ENCODE data around the gene CHST15.
A peak's percentile ranks its signal among the peaks of the same experiment; 100 is the strongest.

Gene CHST15

GRCh38 chr10:124028700-124029480, 64.5 kb downstream of the CHST15 start:
- Histone ChIP-seq H3K4me1 (peaks cover 0 to 41% (median 33%) of the 10 kb centered on the region in 4 donors), H3K9me3 (no peaks in the 10 kb centered on the region), H3K4me3 (no peak overlapping the region), H3K36me3 (peaks cover 0 to 18% (median 6%) of the 10 kb centered on the region in 3 donors), H3K27ac (no peak overlapping the region), H3K27me3 (no peaks in the 10 kb centered on the region)
- intact Hi-C loops (cut with DNase I; ENCODE audit: low total_unique reads), result loop anchor here (10.0 kb wide), 2 partner anchors 236 to 356 kb away; no protein-coding TSS in a partner anchor
- DNase-seq, result no peak
- no peak for TF ChIP-seq CTCF (IDR thresholded peaks at IDR 0.05)

- no peaks in the 10 kb centered on the region for H3K27me3 ChIP-seq
- no peak for TF ChIP-seq CTCF (IDR thresholded peaks at IDR 0.05)
- H3K27ac ChIP-seq, result no peak overlapping the region
- intact Hi-C loops (cut with DNase I; ENCODE audit: low total_unique reads), result loop anchor here (10.0 kb wide), 2 partner anchors 237 to 357 kb away; no protein-coding TSS in a partner anchor
- H3K4me3 ChIP-seq, result no peak overlapping the region
- DNase-seq, result no peak
- H3K4me1 ChIP-seq, result peaks cover 0 to 28% (median 21%) of the 10 kb centered on the region in 4 donors
- peaks cover 0 to 18% (median 6%) of the 10 kb centered on the region in 3 donors for H3K36me3 ChIP-seq
- H3K9me3 ChIP-seq, result no peaks in the 10 kb centered on the region
Observed at GRCh38 chr10:124027651-124028050, 65.7 kb downstream of the CHST15 start.

- DNase-seq, result no peak
- H3K36me3 ChIP-seq, result peaks cover 0 to 18% (median 6%) of the 10 kb centered on the region in 3 donors
- TF ChIP-seq CTCF (IDR thresholded peaks at IDR 0.05), result no peak
- H3K27ac ChIP-seq, result peak overlapping the region; percentile 8 to 61
- H3K27me3 ChIP-seq, result no peaks in the 10 kb centered on the region
- peaks cover 0 to 23% (median 19%) of the 10 kb centered on the region in 4 donors for H3K4me1 ChIP-seq
- no peaks in the 10 kb centered on the region for H3K9me3 ChIP-seq
- H3K4me3 ChIP-seq, result no peak overlapping the region
- intact Hi-C loops (cut with DNase I; ENCODE audit: low total_unique reads), result loop anchor here (10.0 kb wide), 2 partner anchors 238 to 358 kb away; no protein-coding TSS in a partner anchor
Observed at GRCh38 chr10:124027031-124027611, 66.3 kb downstream of the CHST15 start.

GRCh38 chr10:124026589-124026939, 66.8 kb downstream of the CHST15 start:
- intact Hi-C loops (cut with DNase I; ENCODE audit: low total_unique reads), result loop anchor here (10.0 kb wide), 2 partner anchors 238 to 358 kb away; no protein-coding TSS in a partner anchor
- Histone ChIP-seq H3K4me1 (peaks cover 0 to 23% (median 17%) of the 10 kb centered on the region in 4 donors), H3K27ac (peak overlapping the region; percentile 8 to 61), H3K36me3 (peaks cover 0 to 18% (median 6%) of the 10 kb centered on the region in 3 donors), H3K4me3 (no peak overlapping the region), H3K9me3 (no peaks in the 10 kb centered on the region), H3K27me3 (no peaks in the 10 kb centered on the region)
- no peak for DNase-seq
- no peak for TF ChIP-seq CTCF (IDR thresholded peaks at IDR 0.05)

- H3K4me1 ChIP-seq, result peaks cover 0 to 23% (median 17%) of the 10 kb centered on the region in 4 donors
- H3K27me3 ChIP-seq, result no peaks in the 10 kb centered on the region
- TF ChIP-seq CTCF (IDR thresholded peaks at IDR 0.05), result peak; percentile 68 to 77
- peaks cover 0 to 19% (median 8%) of the 10 kb centered on the region in 3 donors for H3K36me3 ChIP-seq
- no peak overlapping the region for H3K4me3 ChIP-seq
- H3K27ac ChIP-seq, result peak overlapping the region in 1 of 2 donors; percentile 61
- no peaks in the 10 kb centered on the region for H3K9me3 ChIP-seq
- intact Hi-C loops (cut with DNase I; ENCODE audit: low total_unique reads), result loop anchor here (10.0 kb wide), 2 partner anchors 239 to 359 kb away; no protein-coding TSS in a partner anchor
- DNase-seq, result peak in 1 of 2 donors; percentile 79
Observed at GRCh38 chr10:124025660-124026588, 67.5 kb downstream of the CHST15 start.
